WI38 (cell line): ENCODE results near the gene IBA57.
A peak's percentile ranks its signal among the peaks of the same experiment; 100 is the strongest.

Experiments
- H3K4me3 ChIP-seq: 2 replicates; pipeline ENCODE4 v1.5.1; 2011; ENCODE audit warnings: low read depth, mild to moderate bottlenecking, control low read depth, low read length
- TF ChIP-seq, protein P1 (sequence below): IDR thresholded peaks from 2 replicates; pipeline ENCODE4 v1.5.1; 2012; ENCODE audit warnings: low read depth, mild to moderate bottlenecking, control low read depth, low read length

Gene IBA57

GRCh38 chr1:228163007-228163753 is 2.4 kb upstream of the IBA57 start:
- TF ChIP-seq, protein P1, sequence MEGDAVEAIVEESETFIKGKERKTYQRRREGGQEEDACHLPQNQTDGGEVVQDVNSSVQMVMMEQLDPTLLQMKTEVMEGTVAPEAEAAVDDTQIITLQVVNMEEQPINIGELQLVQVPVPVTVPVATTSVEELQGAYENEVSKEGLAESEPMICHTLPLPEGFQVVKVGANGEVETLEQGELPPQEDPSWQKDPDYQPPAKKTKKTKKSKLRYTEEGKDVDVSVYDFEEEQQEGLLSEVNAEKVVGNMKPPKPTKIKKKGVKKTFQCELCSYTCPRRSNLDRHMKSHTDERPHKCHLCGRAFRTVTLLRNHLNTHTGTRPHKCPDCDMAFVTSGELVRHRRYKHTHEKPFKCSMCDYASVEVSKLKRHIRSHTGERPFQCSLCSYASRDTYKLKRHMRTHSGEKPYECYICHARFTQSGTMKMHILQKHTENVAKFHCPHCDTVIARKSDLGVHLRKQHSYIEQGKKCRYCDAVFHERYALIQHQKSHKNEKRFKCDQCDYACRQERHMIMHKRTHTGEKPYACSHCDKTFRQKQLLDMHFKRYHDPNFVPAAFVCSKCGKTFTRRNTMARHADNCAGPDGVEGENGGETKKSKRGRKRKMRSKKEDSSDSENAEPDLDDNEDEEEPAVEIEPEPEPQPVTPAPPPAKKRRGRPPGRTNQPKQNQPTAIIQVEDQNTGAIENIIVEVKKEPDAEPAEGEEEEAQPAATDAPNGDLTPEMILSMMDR, result no peak
- no peak overlapping the region for H3K4me3 ChIP-seq

GRCh38 chr1:228163776-228164519 is 1.7 kb upstream of the IBA57 start:
- H3K4me3 ChIP-seq, result no peak overlapping the region
- TF ChIP-seq, protein P1, result no peak

DNA sequence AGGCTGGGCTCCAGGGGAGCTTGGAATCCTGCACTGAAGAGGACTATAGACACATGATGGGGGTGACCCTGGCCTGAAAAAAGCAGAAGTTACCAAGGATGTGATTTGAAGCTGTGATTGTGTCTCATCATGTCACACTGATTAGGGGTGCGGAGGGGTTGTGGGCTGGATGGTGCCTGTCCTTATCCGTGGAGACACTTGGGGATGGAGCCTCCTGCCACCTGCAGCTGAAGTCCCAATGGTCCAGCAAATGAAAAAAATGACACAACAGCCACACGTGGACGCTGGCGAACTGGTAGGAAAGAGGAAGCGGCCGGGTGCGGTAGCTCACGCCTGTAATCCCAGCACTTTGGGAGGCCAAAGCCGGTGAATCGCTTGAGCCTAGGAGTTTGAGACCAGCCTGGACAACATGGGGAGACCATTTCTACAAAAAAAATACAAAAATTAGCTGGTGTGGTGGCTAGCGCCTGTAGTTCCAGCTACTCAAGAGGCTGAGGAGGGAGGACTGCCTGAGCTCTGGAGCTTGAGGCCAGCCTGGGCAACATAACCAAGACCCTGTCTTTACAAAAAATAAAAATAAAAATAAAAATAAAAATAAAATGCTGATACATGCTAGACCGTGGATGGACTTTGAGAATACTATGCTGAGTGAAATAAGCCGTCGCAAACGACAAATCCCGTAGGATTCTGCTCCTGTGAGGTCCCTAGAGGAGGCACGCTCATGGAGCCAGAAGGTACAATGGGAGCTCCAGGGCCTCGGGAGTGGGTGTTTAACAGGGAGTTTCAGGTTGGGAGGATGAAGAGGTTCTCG is 838 bp upstream of the IBA57 start:
- TF ChIP-seq, protein P1, result no peak
- H3K4me3 ChIP-seq, result peak overlapping the region; percentile 63

- H3K4me3 ChIP-seq, result peak overlapping the region; percentile 72
- TF ChIP-seq, protein P1, result peak; percentile 23
These were observed 749 bp downstream of the IBA57 start for GRCh38 chr1:228166170-228166936.

DNA sequence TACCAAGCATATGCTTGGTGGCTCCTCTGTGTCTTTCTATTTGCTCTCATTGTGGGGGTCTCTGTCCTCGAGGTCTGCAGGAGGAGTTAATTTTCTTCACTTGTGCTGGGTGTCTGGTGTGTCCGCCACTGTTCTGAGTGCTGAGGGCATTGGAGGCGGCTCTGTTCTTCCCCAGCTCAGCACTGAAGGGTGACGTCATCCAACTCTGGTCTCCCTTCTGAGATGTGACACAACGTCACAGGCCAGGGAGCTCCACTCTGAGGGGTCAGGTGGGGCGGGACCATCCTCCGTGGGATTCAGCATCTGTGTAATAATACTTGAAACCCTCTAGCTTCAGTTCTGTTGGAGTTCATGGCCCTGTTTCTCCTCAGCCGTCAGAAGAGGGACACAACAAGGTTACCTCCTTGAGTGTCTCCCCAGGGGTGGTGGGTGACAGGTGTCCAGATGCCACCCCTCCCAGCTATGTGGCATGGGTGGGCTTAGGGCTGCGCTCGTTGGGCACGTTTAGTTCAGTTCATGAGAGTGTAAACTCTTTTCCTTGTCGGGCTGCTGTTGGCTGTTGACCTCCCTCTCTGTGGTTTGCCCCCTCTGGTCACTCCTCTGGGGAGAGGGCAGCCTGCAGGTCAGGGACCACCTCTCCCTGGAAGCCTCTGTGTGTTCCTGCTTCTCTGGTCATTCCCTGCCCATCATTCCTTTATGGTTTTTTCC is 3.1 kb downstream of the IBA57 start:
- TF ChIP-seq, protein P1, result no peak
- H3K4me3 ChIP-seq, result no peak overlapping the region

DNA sequence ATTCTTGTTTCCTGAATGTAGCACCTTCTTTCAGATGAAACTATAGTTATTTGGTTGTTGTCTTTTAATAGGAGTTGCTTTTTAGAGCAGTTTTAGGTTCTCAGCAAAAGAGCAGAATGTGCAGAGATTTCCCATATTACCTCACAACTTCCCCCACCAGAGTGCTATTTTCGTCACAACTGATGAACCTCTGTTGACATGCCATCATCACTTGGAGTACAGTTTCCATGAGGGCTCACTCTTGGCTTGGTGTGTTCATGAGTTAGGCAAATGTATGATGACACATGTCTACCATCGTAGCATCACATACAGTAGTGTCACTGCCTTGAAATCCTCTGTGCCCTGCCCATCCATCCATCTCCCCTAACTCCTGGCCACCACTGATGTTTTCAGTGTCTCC is 3.7 kb downstream of the IBA57 start:
- H3K4me3 ChIP-seq, result no peak overlapping the region
- TF ChIP-seq, protein P1, result no peak
